ENCODE results near the gene AIG1.

DNA sequence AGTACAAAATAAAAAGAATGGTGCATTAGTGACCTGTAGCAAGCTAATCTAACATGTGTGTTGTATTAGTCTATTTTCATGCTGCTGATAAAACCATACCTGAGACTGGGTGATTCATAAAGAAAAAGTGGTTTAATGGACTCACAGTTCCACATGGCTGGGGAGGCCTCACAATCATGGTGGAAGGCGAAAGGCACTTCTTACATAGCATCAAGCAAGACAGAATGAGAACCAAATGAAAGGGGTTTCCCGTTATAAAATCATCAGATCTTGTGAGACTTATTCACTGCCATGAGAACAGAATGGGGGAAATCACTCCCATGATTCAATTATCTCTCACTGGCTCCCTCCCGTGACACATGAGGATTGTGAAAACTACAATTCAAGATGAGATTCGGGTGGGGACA lies 45.4 kb upstream of the AIG1 start:
- TF ChIP-seq, protein P1, sequence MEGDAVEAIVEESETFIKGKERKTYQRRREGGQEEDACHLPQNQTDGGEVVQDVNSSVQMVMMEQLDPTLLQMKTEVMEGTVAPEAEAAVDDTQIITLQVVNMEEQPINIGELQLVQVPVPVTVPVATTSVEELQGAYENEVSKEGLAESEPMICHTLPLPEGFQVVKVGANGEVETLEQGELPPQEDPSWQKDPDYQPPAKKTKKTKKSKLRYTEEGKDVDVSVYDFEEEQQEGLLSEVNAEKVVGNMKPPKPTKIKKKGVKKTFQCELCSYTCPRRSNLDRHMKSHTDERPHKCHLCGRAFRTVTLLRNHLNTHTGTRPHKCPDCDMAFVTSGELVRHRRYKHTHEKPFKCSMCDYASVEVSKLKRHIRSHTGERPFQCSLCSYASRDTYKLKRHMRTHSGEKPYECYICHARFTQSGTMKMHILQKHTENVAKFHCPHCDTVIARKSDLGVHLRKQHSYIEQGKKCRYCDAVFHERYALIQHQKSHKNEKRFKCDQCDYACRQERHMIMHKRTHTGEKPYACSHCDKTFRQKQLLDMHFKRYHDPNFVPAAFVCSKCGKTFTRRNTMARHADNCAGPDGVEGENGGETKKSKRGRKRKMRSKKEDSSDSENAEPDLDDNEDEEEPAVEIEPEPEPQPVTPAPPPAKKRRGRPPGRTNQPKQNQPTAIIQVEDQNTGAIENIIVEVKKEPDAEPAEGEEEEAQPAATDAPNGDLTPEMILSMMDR (IDR thresholded peaks at IDR 0.05; ENCODE audit: low read length) = no peak
- TF ChIP-seq EZH2 (optimal IDR thresholded peaks at IDR 0.05; ENCODE audit: low read depth, low read length) = no peak

Data from MM.1S (cell line).